ENCODE results near the gene ZC3H18.
A peak's percentile ranks its signal among the peaks of the same experiment; 100 is the strongest.
"Not testable (repeated sequence)": the region's sequence is repeated elsewhere in the genome, so short reads cannot be mapped to it uniquely, and the experiment has no call there.

ZC3H18 gene

GRCh38 chr16:88654363-88655052, 84.3 kb downstream of the ZC3H18 start:
- DNase-seq (ENCODE audit: low spot score): no peak

- no peak for DNase-seq (ENCODE audit: low spot score)
Measured at GRCh38 chr16:88655053-88655732, 85.0 kb downstream of the ZC3H18 start.

GRCh38 chr16:88655733-88656281, 85.6 kb downstream of the ZC3H18 start:
- no peak for DNase-seq (ENCODE audit: low spot score)

GRCh38 chr16:88656291-88656980, 86.2 kb downstream of the ZC3H18 start:
- no peak for DNase-seq (ENCODE audit: low spot score)

- DNase-seq (ENCODE audit: low spot score): no peak
Measured at GRCh38 chr16:88657371-88657770, 87.2 kb downstream of the ZC3H18 start.

- no peak for DNase-seq (ENCODE audit: low spot score)
Measured at GRCh38 chr16:88658714-88659113, 88.5 kb downstream of the ZC3H18 start.

- DNase-seq (ENCODE audit: low spot score): no peak
Measured at GRCh38 chr16:88659160-88659559, 89.0 kb downstream of the ZC3H18 start.

GRCh38 chr16:88661468-88661867, 91.3 kb downstream of the ZC3H18 start:
- no peak for DNase-seq (ENCODE audit: low spot score)

- no peak for DNase-seq (ENCODE audit: low spot score)
Measured at GRCh38 chr16:88662222-88662842, 92.1 kb downstream of the ZC3H18 start.

- DNase-seq (ENCODE audit: low spot score): peak; percentile 97
Measured at GRCh38 chr16:88662843-88663606, 92.8 kb downstream of the ZC3H18 start, which contains the start of gene MVD. MVD (minus strand) TSS chr16:88663091; CDS start chr16:88663080, 11 bp downstream.

- DNase-seq (ENCODE audit: low spot score): no peak
Measured at GRCh38 chr16:88665148-88665547, 94.9 kb downstream of the ZC3H18 start.

- no peak for DNase-seq (ENCODE audit: low spot score)
Measured at GRCh38 chr16:88665570-88665969, 95.4 kb downstream of the ZC3H18 start.

GRCh38 chr16:88667461-88667860, 97.3 kb downstream of the ZC3H18 start:
- DNase-seq (ENCODE audit: low spot score): no peak

- DNase-seq (ENCODE audit: low spot score): not testable (repeated sequence)
Measured at GRCh38 chr16:88669493-88669892, 99.3 kb downstream of the ZC3H18 start.

GRCh38 chr16:88669980-88670379, 99.8 kb downstream of the ZC3H18 start:
- no peak for DNase-seq (ENCODE audit: low spot score)

GRCh38 chr16:88671806-88672205, 101.6 kb downstream of the ZC3H18 start:
- no peak for DNase-seq (ENCODE audit: low spot score)

- DNase-seq (ENCODE audit: low spot score): no peak
Measured at GRCh38 chr16:88672776-88673175, 102.6 kb downstream of the ZC3H18 start.

- no peak for DNase-seq (ENCODE audit: low spot score)
Measured at GRCh38 chr16:88673716-88674379, 103.6 kb downstream of the ZC3H18 start.

- DNase-seq (ENCODE audit: low spot score): no peak
Measured at GRCh38 chr16:88676502-88677242, 106.5 kb downstream of the ZC3H18 start.

- DNase-seq (ENCODE audit: low spot score): no peak
Measured at GRCh38 chr16:88677721-88678120, 107.5 kb downstream of the ZC3H18 start.
